ENCODE results near the gene CNKSR3.
"Not testable (repeated sequence)": the region's sequence is repeated elsewhere in the genome, so short reads cannot be mapped to it uniquely, and the experiment has no call there.

- not testable (repeated sequence) for TF ChIP-seq CTCF, POLR2A, POLR2AphosphoS5, EP300 (IDR thresholded peaks at IDR 0.05)
These were observed 4.6 kb upstream of the CNKSR3 start for GRCh38 chr6:154515076-154515475.
